Upper lobe of right lung (tissue), 1 donor: ENCODE results near the gene POTEC. TPM values are rescaled to one million over a fixed set of nuclear protein-coding genes. Genes with fewer than 3 reads are reported as not detected.
"Not testable (repeated sequence)": the region's sequence is repeated elsewhere in the genome, so short reads cannot be mapped to it uniquely, and the experiment has no call there.

ENCODE experiments used
- ATAC-seq: fragments of 200-7000 bp; cut with Tn5 transposase; one replicate; pipeline ENCODE4 v1.9.1; 2020; ENCODE audit warnings: mild to moderate bottlenecking, moderate library complexity
- DNase-seq: peaks from one replicate; pipeline ENCODE4 v3.0.0-alpha.2; 2020
- H3K27ac ChIP-seq: fragments of 200-600 bp; one replicate; pipeline ENCODE4 v1.8.0; 2022
- H3K27me3 ChIP-seq: fragments of 200-600 bp; one replicate; pipeline ENCODE4 v1.8.0; 2022; ENCODE audit warnings: mild to moderate bottlenecking
- H3K36me3 ChIP-seq: fragments of 200-600 bp; one replicate; pipeline ENCODE4 v1.8.0; 2022
- H3K4me1 ChIP-seq: fragments of 200-600 bp; one replicate; pipeline ENCODE4 v1.8.0; 2022
- H3K4me3 ChIP-seq: fragments of 200-600 bp; one replicate; pipeline ENCODE4 v1.8.0; 2022; ENCODE audit warnings: mild to moderate bottlenecking
- H3K9me3 ChIP-seq: fragments of 200-600 bp; one replicate; pipeline ENCODE4 v1.8.0; 2022
- intact Hi-C: fragments of 100-400 bp; cut with DNase I; formaldehyde crosslinking; loops from one replicate; pipeline ENCODE4 v1.11.0; 2022
- total RNA-seq: library from RNA; stranded (reverse); fragmentation: NEBNext Ultra II Directional; extraction: Animal tissue kit (Norgen Biotek cat#: 25700); gene quantifications from one replicate; pipeline ENCODE4 v1.2.1, GENCODE V29; 2021
- donor health status: DM: no; HTN: yes; CAD: no; lungs with severe emphysema.

POTEC gene
- total RNA-seq, 1 donor from 2014 or later: not detected

GRCh38 chr18:14474007-14474720 is 69.2 kb downstream of the POTEC start:
- intact Hi-C loops, H3K36me3 ChIP-seq, H3K9me3 ChIP-seq, ATAC-seq, H3K27ac ChIP-seq, H3K27me3 ChIP-seq, H3K4me1 ChIP-seq, DNase-seq, H3K4me3 ChIP-seq: not testable (repeated sequence)

GRCh38 chr18:14473250-14474006 is 70.0 kb downstream of the POTEC start:
- ATAC-seq, intact Hi-C loops, H3K27me3 ChIP-seq, H3K36me3 ChIP-seq, H3K4me1 ChIP-seq, H3K4me3 ChIP-seq, H3K27ac ChIP-seq, DNase-seq, H3K9me3 ChIP-seq: not testable (repeated sequence)

DNA sequence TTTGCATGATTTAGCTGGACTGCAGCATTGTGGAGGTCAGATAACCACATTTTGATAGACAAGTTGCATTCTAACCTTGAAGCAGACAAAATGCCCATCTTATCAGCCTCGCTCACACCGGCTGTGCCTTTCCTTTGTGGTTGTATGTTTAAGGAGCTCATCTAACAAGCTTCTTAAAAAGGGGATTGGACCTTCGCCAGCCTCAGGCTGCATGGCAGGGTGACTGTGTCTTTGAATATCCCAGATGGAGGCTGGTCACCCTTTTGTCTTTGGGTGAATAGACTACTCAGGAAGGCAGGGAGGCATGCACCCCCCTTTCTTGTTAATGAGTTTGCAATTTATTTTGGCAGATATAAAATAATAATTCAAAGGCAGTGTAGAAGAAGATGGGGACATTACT is 72.1 kb downstream of the POTEC start:
- H3K27me3 ChIP-seq, H3K27ac ChIP-seq, intact Hi-C loops, H3K9me3 ChIP-seq, H3K4me3 ChIP-seq, H3K4me1 ChIP-seq, DNase-seq, ATAC-seq, H3K36me3 ChIP-seq: not testable (repeated sequence)

DNA sequence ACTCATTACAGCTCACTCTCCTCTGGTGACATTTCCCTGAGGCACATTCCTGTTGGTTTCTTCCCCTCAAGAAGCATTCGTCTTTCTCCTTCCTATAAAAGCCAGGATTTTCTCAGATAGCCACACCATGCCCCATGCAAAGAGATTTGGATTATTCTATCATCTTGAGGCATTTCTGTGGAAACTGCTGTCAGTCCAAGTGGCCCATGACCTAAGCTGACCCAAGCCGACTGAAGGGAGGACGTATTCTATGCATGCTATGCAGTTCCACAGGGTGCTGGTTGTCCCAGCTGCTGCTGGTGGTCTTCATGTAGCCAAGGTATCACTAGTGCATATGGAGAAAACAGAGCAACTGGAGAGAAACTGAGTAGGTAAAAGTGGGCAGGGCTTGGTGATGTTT is 73.0 kb downstream of the POTEC start:
- H3K9me3 ChIP-seq, DNase-seq, H3K4me1 ChIP-seq, H3K27me3 ChIP-seq, H3K27ac ChIP-seq, ATAC-seq, H3K4me3 ChIP-seq, intact Hi-C loops, H3K36me3 ChIP-seq: not testable (repeated sequence)

GRCh38 chr18:14470046-14470445 is 73.4 kb downstream of the POTEC start:
- intact Hi-C loops, H3K36me3 ChIP-seq, H3K27me3 ChIP-seq, DNase-seq, H3K27ac ChIP-seq, H3K4me1 ChIP-seq, H3K4me3 ChIP-seq, ATAC-seq, H3K9me3 ChIP-seq: not testable (repeated sequence)

DNA sequence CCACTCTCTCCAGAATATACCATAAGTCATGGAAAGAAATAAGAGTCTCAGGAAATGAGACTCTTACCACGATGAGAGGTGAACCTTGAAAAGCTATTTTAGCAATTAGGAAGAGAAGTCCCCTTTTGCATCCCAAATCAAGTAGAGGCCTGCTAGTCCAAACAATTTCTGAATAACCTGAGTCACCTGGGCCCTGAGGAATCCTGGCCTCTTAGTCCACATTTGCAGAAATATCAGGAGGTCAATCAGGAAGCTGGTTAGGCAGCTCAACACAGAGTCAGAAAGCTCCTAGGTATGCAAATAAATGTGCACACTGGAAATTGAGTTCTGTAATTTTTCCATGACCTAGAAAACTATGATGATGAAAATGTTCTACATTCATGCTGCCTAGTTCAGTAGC is 77.4 kb downstream of the POTEC start:
- H3K4me1 ChIP-seq, H3K4me3 ChIP-seq, H3K27me3 ChIP-seq, DNase-seq, ATAC-seq, intact Hi-C loops, H3K9me3 ChIP-seq, H3K27ac ChIP-seq, H3K36me3 ChIP-seq: not testable (repeated sequence)

Other genes with a start within 250 kb of the POTEC start
- gene ANKRD30B, start 204.6 kb upstream of the POTEC start, total RNA-seq: not detected